H4 (cell line): ENCODE measurements around the gene CD52. TPM values are rescaled to one million over a fixed set of nuclear protein-coding genes. Genes with fewer than 3 reads are reported as not detected.
"Not testable (repeated sequence)": the region's sequence is repeated elsewhere in the genome, so short reads cannot be mapped to it uniquely, and the experiment has no call there.

ENCODE experiments used
- DNase-seq: peaks from one replicate; pipeline ENCODE4 v3.0.0-alpha.2; 2015; ENCODE audit warnings: low spot score
- total RNA-seq: library from RNA; depleted of rRNA; stranded (reverse); fragments of >200 nt; shearing (Covaris generic); gene quantifications from 2 replicates; pipeline ENCODE4 v1.2.3, GENCODE V29; 2014

The CD52 gene
- total RNA-seq, 1 experiment from 2014 or later, result 3.0 TPM

DNA sequence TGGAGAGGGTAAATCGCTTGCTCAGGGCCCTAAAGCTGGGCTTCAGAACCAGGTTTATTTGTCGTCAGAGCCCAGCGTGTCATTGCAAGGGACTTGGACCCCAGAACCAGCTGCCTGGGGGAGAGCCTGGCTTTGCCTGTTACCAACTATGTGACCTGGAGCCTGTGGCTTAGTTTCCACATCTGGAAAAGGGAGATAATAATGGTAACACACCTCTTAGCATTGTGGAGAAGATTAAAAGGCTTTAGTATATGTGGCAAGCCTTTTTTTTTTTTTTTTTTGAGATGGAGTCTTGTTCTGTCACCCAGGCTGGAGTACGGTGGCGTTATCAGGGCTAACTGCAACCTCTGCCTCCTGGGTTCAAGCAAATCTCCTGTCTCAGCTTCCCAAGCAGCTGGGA lies 12.5 kb downstream of the CD52 start:
- no peak for DNase-seq

DNA sequence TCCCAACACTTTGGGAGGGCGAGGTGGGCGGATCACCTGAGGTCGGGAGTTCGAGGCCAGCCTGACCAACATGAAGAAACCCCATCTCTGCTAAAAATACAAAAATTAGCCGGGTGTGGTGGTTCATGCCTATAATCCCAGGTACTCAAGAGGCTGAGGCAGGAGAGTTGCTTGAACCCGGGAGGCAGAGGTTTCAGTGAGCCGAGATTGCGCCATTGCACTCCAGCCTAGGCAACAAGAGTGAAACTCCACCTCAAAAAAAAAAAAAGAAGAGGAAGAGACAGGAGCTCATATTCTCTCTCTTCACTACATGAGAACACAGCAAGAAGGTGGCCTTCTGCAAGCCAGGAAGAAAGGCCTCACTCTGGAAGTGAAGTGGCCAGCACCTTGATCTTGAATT lies 15.6 kb downstream of the CD52 start:
- not testable (repeated sequence) for DNase-seq

DNA sequence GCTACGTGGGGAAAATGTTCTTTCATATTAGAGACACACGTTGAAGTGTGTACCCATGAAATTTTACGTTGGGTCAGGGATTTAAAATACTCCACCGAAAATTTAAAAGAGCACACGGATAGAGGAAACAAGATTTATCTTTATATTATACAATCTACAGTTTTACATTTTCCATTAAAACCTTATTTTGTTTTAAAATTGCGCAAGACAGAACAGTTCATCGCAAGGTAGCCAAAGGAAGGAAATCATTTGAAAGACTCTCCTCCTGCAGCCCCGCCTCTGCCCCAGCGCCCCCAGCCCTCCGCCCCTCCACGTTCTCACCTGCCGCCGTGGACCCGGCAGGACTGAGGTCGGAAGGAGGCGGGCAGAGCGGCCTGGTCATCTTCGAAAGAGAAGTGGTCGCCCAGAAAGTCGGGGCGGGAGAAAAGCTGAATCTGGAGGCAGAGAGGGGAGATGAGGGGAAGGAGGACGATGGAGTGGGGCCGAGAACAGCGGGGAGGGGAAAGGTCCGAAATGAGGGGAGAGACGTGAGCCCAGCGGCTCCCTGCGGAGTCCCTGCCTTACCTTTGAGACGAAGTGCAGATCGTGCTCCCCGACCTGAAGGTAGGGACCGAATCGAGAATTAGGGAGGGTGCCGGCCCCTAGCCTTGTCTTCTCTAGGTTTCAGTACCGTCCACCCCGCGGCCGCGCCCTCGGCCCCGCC lies 18.2 kb downstream of the CD52 start:
- DNase-seq, result no peak

DNA sequence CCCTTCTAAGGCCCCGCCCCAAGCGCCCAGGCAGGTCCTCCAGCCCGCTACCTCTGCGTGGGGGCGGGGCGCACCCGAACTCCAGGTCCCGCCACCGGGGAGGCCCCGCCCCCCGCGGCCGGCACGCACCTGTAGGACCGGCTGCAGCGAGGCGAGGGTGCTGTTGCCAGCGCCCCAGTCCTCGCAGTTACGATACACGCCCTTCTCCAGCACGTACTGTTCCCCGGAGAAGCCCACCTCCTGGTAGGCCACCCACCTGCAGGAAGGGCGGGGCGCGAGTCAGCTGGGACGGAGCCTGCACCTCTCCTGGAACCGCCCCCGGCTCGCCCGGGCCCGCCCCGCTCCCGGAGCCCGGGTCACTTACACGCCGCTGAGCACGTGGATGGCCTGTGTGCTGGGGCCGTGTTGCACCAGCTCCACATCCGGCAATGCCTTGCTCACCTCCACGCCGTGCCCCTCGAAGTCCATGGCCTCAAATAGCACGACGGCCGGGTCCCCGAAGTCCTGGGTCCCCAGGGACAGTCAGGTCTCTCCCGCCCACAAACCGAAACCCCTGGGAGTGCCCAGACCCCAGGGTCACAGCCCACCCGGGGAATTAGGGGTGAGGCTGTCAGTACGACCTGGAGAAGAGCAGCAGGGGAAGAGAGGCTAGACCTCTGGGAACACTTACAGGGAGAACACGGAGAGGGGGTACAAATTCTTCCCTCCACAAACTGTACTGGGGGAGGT lies 18.9 kb downstream of the CD52 start:
- DNase-seq, result no peak

DNA sequence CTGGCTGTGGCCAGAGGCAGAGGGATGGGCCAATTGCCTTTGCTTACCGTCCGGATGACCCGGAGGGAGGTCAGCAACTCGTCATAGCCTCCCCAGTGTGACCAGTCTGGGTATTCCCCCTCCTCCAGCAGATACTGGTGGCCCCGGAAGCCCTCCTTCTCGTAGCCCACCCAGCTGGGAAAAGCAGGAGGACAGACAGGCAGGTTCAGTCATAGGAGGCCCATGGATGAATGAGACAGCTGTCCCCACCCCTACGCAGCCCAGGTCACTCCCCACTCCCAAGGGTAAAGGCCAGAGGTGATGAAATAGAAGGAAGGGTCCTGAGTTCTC lies 19.4 kb downstream of the CD52 start:
- no peak for DNase-seq

DNA sequence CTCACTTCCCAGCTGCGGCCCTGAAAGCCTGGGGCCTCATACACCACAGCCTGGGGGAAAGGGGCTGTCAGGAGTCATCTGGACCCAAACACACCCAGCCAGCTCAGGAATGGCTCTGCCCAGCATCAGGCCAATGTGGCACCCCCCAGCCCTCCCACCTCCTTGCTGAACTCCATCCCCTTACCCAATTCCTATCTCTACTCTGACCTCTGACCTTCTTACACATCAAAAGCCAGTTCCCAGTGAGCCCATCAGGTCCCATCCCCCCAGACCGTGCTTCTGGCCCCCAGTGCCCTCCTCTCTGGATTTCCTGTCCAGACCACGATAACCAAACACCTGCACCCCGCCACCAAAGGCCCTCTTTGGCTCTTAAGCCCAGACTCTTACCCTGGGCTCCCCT lies 19.9 kb downstream of the CD52 start:
- no peak for DNase-seq

DNA sequence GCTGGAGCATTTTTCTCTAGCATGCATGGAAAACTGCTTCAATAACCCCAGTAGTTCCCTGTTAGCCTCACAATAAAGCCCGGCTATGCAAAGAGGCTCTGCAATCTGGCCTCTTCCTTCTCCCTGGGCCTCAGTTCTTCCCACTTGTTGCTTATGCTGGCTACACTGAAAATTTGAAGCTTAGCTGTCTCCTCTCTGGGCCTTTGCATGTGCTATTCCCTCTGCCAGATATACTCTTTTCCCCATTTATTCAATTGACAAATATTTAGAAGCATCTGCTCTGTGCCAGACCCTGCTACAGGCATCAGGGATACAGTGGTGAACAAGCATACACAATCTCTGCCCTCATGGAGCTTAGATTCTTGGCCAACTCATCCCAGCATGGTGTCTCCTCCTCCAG lies 20.9 kb downstream of the CD52 start:
- no peak for DNase-seq

DNA sequence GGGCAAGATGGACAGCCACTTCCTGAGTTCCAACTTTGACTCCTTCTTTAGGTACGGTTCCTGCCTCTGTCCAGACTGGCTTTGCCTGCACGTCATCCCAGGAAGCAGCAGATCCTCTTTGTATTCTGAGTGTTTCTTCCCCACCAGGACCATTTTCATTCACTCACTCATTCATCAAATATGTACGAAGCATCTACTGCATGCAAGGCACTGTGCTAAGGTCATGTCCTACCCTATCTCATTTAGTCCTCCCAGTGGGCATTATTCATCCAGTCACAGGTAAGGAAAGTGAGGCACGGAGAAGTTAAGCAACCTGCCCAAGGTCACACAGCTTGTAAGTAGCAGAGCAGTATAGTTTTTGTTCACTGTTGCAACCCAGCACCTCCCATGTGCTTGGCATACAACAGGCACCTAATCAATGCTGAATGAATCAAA lies 22.3 kb downstream of the CD52 start:
- DNase-seq, result no peak

DNA sequence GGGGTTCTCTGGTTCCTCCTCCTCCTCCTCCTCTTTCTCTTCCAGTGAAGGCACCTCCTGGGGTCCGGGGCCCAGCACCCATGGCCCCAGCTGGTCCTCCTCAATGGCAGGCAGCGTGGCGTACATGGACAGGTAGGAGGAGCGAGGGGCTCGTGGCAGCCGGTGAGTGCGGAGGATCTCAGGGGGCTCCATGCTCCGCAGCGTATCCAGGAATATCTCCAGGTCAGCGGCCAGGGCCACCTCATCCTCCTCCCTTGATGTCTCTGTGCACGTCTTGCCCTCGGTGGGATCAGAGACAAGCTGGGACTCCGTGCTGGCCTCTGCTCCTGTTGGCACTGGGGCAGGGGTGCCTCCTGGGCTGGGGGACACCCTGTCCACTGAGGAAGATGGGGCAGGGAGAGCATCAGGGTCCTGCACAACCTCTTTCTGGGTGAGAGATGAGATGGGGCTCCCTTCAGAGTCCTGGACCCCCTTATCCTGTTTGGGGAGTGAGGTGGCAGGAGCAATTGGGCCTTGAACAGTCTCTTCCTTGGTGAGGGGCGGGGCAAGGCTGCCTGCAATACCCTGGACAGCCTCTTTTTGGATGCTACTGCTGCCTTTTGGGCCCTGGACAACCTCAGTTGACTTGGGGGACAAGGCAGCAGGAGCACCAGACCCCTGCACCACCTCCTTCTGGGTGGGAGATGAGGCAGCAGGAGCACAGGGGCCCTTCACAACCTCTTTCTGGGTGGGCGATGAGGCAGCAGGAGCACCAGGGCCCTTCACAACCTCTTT lies 26.6 kb downstream of the CD52 start:
- DNase-seq, result no peak

DNA sequence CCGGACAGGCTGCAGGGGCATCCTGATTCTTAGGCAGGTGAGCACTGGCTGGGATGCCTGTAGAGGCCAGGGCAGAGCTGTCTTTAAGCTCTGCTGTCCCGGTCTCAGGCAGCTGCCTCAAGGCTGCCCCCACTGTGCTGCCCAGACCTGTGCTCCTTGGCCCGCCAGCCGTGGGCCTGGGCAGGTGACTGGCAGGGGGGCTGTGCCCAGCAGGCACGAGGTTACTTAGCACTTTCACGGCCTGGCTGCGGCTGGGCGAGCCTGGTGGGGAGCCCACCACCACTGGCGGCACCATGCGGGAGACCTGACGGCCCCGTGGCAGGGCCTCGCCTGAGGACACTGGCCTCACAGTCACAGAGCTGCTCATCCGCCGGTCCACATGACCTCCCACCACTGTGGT lies 28.0 kb downstream of the CD52 start:
- no peak for DNase-seq

DNA sequence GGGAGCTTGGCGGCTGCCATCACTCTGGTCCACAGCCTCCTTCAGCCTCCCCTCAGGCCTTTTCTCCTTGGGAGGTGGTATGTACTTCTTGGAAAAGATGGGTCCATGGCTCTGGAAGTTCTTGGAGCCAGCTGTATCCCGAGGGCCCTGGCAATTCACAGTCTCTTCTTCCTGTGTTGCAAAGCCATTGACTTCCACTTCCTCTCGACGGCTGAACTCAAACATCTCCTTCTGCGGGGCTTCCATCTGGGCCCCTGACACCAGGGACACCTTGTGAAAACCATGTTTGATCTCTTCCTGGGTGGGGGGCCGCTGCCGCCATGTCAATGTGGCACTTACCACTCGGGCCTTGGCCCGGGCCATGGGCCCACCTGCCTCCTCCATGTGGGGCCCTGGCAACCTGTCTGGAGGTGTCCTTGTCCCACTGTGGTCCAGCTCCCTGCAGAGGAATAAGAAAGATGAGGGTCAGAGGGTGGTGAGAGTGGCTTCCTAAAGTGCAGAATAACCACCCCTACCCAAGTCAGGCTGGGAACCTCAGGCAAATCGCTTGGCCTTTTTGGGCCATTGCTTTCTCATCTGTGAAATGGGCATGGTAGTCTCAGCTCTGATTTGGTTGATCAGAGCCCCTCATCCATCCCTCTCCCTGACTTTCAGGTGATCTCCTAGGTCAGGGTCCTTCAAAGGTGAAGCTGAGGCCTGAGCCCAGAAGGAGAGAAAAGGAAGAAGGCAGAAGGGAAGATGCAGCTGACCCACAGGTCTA lies 28.7 kb downstream of the CD52 start:
- no peak for DNase-seq

DNA sequence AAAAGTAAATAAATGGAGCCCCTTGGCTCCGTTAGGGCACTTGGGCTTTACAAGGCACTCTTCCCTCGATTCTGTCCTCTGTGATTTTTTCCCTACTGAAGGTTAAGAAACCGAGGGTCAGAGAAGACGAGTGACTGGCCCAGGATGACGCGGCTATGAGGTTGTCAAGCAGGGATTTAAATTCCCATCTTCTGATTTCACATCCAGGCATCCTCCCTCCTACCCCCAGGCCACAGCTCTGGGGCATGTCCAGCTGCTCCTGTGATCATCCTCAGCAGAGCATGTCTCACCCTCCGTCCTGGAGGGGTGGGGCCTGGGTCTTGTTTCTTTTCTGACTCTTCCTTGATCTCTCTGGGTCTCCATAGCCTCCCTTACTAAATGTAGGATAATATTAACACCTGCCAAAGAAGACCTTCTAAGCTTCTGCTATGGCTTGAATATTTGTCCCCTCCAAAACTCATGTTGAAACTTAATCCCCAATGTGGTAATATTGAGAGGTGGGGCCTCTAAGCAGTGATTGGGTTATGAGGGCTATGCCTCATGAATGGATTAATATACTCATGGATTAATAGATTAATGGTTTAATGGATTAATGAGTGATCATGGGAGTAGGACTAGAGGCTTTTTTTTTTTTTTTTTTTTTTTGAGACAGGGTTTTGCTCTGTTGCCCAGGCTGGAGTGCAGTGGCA lies 31.6 kb downstream of the CD52 start:
- DNase-seq, result no peak

DNA sequence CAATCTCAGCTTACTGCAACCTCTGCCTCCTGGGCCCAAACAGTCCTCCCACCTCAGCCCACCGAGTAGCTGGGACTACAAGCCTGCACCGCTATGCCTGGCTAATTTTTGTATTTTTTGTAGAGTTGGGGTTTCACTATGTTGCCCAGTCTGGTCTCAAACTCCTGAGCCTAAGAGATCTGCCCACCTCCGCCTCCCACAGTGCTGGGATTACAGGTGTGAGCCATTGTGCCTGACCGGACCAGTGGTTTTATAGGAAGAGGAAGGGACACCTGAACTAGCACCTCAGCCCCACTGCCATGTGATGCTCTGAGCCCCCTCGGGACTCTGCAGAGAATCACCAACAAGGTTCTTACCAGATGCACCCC lies 32.1 kb downstream of the CD52 start:
- DNase-seq, result no peak

DNA sequence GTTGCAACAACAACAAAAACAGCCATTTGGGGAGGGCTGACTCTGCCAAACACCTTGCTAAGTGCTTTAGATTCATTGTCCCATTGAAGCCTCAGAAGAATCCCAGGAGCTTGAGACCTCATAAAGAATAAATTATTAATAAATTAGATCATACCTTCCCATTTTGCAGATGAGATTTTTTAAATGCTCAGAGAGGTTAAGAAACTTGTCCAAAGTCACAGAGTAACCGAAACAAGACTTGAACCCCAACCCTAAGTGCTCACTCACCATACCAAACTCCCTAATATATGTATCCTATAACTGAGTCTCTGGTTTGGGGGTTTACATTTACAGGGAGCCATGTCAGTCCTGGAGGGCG lies 32.6 kb downstream of the CD52 start:
- no peak for DNase-seq

DNA sequence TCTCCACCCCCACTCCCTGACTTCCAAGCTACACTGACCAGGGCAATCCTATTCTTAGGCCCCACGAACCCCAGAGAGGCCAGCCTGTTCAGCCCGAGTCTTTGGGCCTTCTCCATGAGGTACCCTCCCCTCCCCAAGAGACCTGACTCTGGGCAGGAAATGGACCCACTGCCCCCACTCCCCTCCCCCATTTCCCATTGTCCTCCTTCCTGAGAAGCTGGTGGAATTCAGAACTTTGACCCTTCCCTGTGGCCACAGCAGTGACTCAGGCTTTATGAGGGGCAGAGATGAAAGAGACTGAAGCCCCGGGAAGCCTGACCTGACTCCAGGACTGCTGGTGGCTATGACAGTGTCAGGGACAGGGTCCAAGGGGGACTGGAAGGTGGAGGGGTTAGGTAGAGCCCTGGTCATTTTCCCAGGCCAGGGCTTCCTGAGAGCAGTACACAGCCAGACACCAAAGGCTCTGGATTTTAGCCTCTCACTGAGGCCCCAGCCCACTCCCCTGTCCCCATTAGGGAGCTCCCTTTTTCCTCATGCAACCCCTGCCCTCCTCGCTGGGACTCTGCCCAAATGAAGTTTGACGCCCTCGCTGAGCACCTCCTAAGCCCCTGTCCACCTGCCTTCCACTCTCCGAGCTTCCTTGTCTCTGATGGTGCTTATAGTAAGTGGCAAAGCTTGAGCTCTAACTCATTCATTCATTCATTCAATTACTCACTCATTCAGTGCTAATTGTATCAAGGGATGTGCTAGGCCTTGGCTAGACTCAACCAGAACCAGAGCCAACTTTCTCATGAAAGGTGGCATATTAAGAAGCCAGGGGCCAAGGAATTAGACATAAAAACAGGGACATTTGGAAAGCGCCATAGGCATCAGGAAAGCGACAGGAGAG lies 33.2 kb downstream of the CD52 start:
- DNase-seq, result no peak

DNA sequence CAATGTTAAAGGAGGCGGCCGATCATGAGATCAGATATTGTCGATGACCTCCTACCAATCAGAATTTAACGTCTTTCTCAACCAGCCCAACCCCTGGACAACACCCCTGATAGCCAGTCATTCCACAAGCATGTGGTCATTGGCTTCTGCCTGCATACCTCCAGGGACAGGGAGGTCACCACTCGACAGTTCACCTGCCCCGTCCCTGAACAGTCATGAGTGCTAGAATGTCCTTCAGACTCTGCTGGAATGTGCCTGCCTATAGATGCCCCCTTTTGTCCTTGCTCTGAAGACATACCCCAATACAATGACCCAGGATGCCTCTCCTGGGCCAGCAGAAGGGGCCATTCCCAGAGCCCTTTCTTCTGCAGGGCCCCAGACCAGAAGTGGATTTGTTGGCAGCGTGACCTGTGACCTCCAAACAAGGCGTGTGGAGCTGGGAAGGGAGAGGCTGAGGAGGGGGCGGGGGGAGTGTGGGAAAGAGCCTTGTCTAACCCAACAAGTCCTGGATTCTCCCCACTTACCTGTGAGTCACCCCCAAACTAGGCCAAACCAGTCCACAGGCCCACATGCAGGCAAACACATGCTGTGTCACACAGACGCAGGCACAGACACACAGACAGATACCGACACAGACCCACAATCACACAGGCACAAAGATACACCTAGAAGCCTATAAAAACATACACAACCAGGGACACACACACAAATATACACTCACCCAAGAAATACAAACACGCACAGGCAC lies 34.0 kb downstream of the CD52 start:
- DNase-seq, result no peak

DNA sequence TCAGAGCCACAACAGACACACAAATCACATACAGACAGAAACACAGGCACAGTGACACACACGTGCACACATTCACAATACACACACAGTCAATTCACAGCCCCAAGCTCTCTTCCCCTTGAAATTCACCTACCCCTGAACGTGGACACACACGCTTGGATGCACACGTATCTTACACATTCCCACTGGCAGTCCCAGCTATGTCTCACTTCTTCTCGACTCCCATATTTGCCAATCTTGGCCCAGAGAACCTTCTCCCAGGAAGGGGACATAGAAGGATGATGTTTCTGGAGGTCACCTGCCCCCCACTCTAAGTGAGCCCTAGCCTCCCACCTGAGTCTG lies 34.6 kb downstream of the CD52 start:
- DNase-seq, result no peak

DNA sequence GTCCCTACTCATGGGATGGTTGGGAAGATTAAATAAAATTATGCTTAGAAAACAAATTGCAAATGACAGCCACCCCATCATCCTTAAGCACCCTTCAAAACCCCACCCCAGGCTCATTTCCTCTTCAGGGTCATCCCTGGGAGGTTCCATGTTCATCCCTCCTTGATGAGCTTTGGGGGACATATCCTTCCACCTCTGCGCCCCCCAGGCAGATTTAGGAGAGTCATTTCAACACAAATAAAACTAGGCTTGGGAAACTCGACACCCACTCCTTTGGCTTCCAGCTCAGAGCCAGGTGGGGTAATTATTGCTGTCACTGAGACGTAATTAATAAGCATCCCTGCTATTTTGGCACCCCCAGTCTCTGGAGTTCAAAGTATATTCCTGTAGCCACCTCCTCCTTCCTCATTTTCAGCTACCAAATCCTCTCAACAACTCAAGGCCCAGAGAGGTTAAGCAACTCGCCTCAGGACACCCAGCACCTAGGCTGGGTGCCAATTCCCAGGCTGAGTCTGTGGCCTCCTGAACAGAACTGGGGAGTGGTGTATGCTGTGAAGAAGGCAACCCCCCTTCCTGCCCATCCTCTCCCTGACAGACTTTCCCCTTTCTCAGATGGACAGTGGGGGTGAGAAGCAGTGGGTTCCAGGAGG lies 35.6 kb downstream of the CD52 start:
- no peak for DNase-seq

DNA sequence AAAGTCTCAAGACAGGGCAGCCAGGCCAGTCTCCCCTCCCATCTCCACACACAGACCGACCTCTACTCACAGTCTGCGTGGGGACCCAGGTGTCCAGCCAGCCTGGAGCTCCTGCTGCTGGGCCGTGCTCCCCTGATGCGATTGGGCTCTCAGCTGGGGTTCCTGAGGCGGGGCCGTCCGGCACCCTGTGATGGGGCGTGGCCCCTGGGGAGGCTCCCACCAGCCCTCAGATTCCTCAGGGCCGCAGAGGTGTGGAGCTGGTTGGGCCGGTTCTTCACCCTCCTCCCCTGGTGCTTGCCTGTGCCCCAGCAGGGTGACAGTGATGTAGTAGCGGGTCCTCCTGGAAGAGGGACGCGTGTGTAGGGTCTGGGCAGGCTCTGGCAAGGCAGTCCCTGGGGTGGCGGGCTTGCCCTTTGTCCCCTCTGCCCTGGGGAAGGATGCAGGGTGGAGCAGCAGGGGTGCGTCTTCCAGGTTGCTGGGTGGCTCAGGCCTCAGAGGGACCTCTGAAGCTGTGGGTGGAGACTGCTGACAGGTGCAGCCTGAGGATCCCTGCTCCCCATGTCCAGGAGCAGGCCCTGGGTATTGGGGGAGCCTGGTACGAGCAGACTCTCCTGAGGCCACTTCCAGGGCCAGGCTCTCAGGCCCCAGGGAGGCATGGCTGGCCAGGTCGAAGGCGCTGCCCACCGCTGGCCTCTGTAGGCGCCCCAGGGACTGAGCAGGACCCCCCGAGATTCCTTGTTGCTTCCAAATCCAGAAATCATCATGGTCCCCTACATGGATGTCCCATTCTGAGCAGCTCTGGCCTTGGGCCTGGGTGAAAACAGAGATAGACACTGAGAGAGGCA lies 36.4 kb downstream of the CD52 start, which contains the start of gene CRYBG2:
Gene CRYBG2 (minus strand): TSS at position 155 of the 845 bp plus-strand sequence. CDS start 7,473 bp downstream, outside the sequence.
- no peak for DNase-seq
